T-helper 17 cell (primary cell): ENCODE results near the gene SEMA3C. TPM values are rescaled to one million over a fixed set of nuclear protein-coding genes. Genes with fewer than 3 reads are reported as not detected.

ENCODE experiments used
- ATAC-seq: fragments of 150-1000 bp; cut with Tn5 transposase; 2 replicates; pipeline ENCODE4 v1.10.0; 2021; ENCODE audit warnings: mild to moderate bottlenecking, moderate library complexity
- DNase-seq, 3 donors: peaks; one replicate each; pipeline versions ENCODE4 v3.0.0 to v3.0.0-alpha.2; 2020 to 2021
- H3K9me3 ChIP-seq: one replicate; pipeline ENCODE4 v1.7.0; 2013; ENCODE audit warnings: low read length, mild to moderate bottlenecking; ENCODE audit not compliant: control insufficient read depth, poor library complexity, severe bottlenecking
- H3K27ac Mint-ChIP-seq: one replicate; pipeline ENCODE4 v1.8.0; 2022; ENCODE audit warnings: mild to moderate bottlenecking, moderate library complexity, mixed read lengths
- H3K27me3 Mint-ChIP-seq: one replicate; pipeline ENCODE4 v1.8.0; 2022; ENCODE audit warnings: mixed read lengths
- H3K36me3 Mint-ChIP-seq: one replicate; pipeline ENCODE4 v1.8.0; 2022; ENCODE audit warnings: low read depth, mixed read lengths
- H3K4me1 Mint-ChIP-seq: one replicate; pipeline ENCODE4 v1.8.0; 2022; ENCODE audit warnings: mild to moderate bottlenecking, mixed read lengths
- H3K4me3 Mint-ChIP-seq: one replicate; pipeline ENCODE4 v1.8.0; 2022; ENCODE audit warnings: mild to moderate bottlenecking, moderate library complexity, mixed read lengths
- total RNA-seq, 4 donors: library from RNA in 2 of 4; stranded (reverse) in 2 of 4; gene quantifications; one replicate each; pipeline ENCODE4 v1.2.3 and lab custom pipeline; 2022 to 2026

The SEMA3C gene
- total RNA-seq, 2 donors from 2014 or later, result 0.26 to 0.62 TPM

DNA sequence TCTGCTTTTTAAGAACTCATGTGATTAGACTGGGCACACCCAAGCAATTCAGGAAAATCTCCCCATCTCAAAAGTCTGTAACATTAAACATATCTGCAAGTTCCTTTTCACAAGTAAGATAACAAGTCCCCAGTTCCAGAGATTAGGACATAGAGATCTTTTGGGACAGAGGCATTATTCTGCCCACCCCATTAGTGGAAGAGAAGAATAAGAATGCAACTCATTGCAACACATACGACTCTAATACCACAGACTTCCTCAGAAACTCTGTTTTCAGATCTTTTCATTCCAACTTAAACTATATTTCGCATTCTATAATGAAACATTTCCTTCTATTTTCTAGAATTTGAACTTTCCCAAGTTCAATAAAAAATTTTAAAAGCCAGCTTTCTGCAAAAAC lies 137.7 kb downstream of the SEMA3C start:
- ATAC-seq (no peak), DNase-seq (no peak)
- Mint-ChIP-seq H3K4me3 (no peak overlapping the region), H3K27me3 (no peaks in the 10 kb centered on the region), H3K27ac (no peak overlapping the region), H3K36me3 (no peaks in the 10 kb centered on the region), H3K4me1 (no peaks in the 10 kb centered on the region)
- no peaks in the 10 kb centered on the region for H3K9me3 ChIP-seq

DNA sequence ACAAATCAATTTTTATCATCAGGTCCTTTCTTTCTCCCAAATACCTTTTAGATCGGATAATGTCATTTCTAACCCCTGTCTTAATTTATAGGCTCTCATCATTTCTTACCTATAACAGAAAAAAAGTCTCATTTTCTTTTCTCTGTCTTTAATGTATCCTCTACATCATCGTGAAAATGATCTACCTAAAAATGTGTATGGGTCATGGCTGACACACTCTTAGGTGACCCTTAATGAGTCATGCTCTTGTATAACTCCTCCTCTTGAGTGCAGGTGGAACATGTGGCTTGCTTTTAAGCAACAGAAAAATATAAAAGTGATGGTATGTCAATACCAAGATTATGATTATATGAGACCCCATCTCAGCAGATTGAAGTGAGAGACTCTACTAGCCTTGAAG lies 139.4 kb downstream of the SEMA3C start:
- DNase-seq (no peak), ATAC-seq (no peak)
- no peak overlapping the region for H3K4me3 Mint-ChIP-seq
- no peaks in the 10 kb centered on the region for H3K9me3 ChIP-seq
- no peaks in the 10 kb centered on the region for H3K4me1 Mint-ChIP-seq
- no peaks in the 10 kb centered on the region for H3K36me3 Mint-ChIP-seq
- no peaks in the 10 kb centered on the region for H3K27me3 Mint-ChIP-seq
- H3K27ac Mint-ChIP-seq, result no peak overlapping the region

DNA sequence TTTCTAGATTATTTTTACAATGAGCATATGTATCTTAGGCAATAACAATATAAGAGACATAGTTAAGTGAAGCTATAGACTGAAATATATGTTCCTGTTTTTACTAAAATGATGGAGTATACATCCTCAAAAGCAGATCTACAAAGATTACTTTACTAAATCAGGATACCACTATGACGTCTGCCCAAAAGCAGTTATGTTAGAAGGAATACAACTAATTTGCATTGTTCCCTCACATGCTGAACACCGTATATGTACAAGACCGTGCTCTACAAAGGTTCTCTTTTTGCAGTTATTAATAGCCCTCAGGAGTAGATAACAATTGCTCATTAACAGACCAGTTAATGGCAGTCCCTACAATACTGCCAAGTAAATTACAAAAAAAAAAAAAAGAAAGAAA lies 143.0 kb downstream of the SEMA3C start:
- H3K27me3 Mint-ChIP-seq, result no peaks in the 10 kb centered on the region
- ATAC-seq (no peak), DNase-seq (no peak)
- no peaks in the 10 kb centered on the region for H3K4me1 Mint-ChIP-seq
- H3K36me3 Mint-ChIP-seq, result no peaks in the 10 kb centered on the region
- H3K9me3 ChIP-seq, result no peaks in the 10 kb centered on the region
- H3K27ac Mint-ChIP-seq, result no peak overlapping the region
- no peak overlapping the region for H3K4me3 Mint-ChIP-seq

- ATAC-seq, result no peak
- H3K27ac Mint-ChIP-seq, result no peak overlapping the region
Observed at GRCh38 chr7:80775482-80775881, 143.4 kb downstream of the SEMA3C start.

GRCh38 chr7:80774843-80775242 lies 144.0 kb downstream of the SEMA3C start:
- no peak overlapping the region for H3K4me3 Mint-ChIP-seq

More at GRCh38 chr7:80775482-80775881, 143.4 kb downstream of the SEMA3C start:
- no peak overlapping the region for H3K4me3 Mint-ChIP-seq
- H3K4me1 Mint-ChIP-seq, result no peaks in the 10 kb centered on the region
- DNase-seq, result no peak
- no peaks in the 10 kb centered on the region for H3K36me3 Mint-ChIP-seq
- no peaks in the 10 kb centered on the region for H3K27me3 Mint-ChIP-seq
- H3K9me3 ChIP-seq, result no peaks in the 10 kb centered on the region

GRCh38 chr7:80773787-80774508 lies 144.9 kb downstream of the SEMA3C start:
- DNase-seq, result no peak
- no peaks in the 10 kb centered on the region for H3K27me3 Mint-ChIP-seq
- no peak overlapping the region for H3K27ac Mint-ChIP-seq
- H3K9me3 ChIP-seq, result no peaks in the 10 kb centered on the region
- no peak overlapping the region for H3K4me3 Mint-ChIP-seq
- ATAC-seq, result no peak
- H3K4me1 Mint-ChIP-seq, result no peaks in the 10 kb centered on the region
- no peaks in the 10 kb centered on the region for H3K36me3 Mint-ChIP-seq

More at GRCh38 chr7:80774843-80775242, 144.0 kb downstream of the SEMA3C start:
- H3K36me3 Mint-ChIP-seq, result no peaks in the 10 kb centered on the region
- no peak overlapping the region for H3K27ac Mint-ChIP-seq
- no peaks in the 10 kb centered on the region for H3K27me3 Mint-ChIP-seq
- DNase-seq (no peak), ATAC-seq (no peak)
- H3K4me1 Mint-ChIP-seq, result no peaks in the 10 kb centered on the region
- no peaks in the 10 kb centered on the region for H3K9me3 ChIP-seq

- Mint-ChIP-seq H3K27me3 (no peaks in the 10 kb centered on the region), H3K36me3 (no peaks in the 10 kb centered on the region), H3K27ac (no peak overlapping the region), H3K4me3 (no peak overlapping the region), H3K4me1 (no peaks in the 10 kb centered on the region)
- no peaks in the 10 kb centered on the region for H3K9me3 ChIP-seq
- ATAC-seq (no peak), DNase-seq (no peak)
Observed at GRCh38 chr7:80772347-80772993, 146.4 kb downstream of the SEMA3C start.

DNA sequence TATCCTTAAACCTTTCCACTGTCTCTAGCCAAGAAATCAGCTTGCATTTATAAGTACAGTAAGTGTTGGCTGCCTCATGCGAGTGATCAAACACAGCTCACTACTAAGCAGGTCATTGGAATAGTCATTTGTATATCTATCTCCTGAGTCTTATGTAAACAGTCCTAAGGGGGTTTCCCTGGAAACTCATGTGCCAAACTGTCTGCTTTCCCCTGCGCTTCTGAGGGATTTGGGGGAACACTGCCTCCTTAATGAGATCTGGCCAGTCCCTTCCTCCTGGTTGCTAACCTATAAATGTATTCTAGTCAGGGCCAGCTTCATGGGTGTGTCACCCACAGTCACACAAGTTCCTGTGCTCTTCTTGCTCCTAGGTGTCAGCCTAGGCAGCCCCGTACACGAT lies 147.3 kb downstream of the SEMA3C start:
- Mint-ChIP-seq H3K4me3 (no peak overlapping the region), H3K4me1 (no peaks in the 10 kb centered on the region), H3K27ac (no peak overlapping the region), H3K27me3 (no peaks in the 10 kb centered on the region), H3K36me3 (no peaks in the 10 kb centered on the region)
- H3K9me3 ChIP-seq, result no peaks in the 10 kb centered on the region
- no peak for DNase-seq
- no peak for ATAC-seq

GRCh38 chr7:80770675-80771081 lies 148.2 kb downstream of the SEMA3C start:
- DNase-seq (no peak), ATAC-seq (no peak)
- Mint-ChIP-seq H3K27me3 (no peaks in the 10 kb centered on the region), H3K4me1 (no peaks in the 10 kb centered on the region), H3K27ac (no peak overlapping the region), H3K36me3 (no peaks in the 10 kb centered on the region), H3K4me3 (no peak overlapping the region)
- H3K9me3 ChIP-seq, result no peaks in the 10 kb centered on the region

DNA sequence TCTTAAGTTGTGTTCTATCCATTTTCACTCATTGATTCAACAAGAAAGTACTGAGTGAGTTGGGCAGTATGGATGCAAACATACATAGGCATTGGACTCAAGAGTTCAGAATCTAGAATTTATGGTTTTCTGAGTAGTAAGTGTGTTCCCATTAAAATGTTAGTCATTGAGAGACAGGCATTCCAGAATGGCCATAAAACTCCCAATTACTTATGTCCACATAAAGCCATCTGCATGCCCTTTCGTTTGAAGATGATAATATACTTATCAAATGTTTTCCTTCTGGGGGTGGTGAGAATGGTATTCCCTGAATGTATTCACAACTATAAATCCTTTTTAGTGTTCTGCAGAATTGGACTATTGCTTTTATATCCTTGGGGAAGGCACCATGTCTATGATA lies 148.8 kb downstream of the SEMA3C start:
- no peaks in the 10 kb centered on the region for H3K4me1 Mint-ChIP-seq

DNA sequence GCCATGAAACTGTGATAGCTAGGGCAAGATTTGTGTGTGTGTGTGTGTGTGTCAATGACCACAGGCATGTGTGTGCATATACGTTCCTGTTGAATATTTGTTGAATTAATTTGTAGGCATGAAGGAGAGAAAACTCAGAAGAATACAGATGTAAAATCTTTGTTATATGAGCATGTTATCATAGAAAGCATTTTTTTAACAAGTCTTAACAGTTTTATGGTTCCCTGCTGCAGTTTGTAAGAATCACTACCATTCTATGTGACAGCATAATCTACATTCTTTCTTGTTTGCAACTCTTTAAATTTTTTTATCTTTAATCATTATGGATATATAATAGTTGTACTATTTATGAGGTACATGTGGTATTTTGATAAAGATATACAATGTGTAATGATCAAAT lies 150.1 kb downstream of the SEMA3C start:
- no peaks in the 10 kb centered on the region for H3K9me3 ChIP-seq
- ATAC-seq (no peak), DNase-seq (no peak)
- Mint-ChIP-seq H3K4me3 (no peak overlapping the region), H3K27ac (no peak overlapping the region), H3K36me3 (no peaks in the 10 kb centered on the region), H3K4me1 (no peaks in the 10 kb centered on the region), H3K27me3 (no peaks in the 10 kb centered on the region)

More for the DNA sequence above, 148.8 kb downstream of the SEMA3C start:
- no peaks in the 10 kb centered on the region for H3K9me3 ChIP-seq
- no peaks in the 10 kb centered on the region for H3K36me3 Mint-ChIP-seq
- no peak overlapping the region for H3K27ac Mint-ChIP-seq
- H3K27me3 Mint-ChIP-seq, result no peaks in the 10 kb centered on the region
- DNase-seq, result no peak
- no peak for ATAC-seq
- H3K4me3 Mint-ChIP-seq, result no peak overlapping the region

GRCh38 chr7:80767654-80768053 lies 151.2 kb downstream of the SEMA3C start:
- no peaks in the 10 kb centered on the region for H3K9me3 ChIP-seq
- Mint-ChIP-seq H3K4me3 (no peak overlapping the region), H3K27ac (no peak overlapping the region), H3K27me3 (no peaks in the 10 kb centered on the region), H3K4me1 (no peaks in the 10 kb centered on the region), H3K36me3 (no peaks in the 10 kb centered on the region)
- no peak for DNase-seq
- no peak for ATAC-seq

GRCh38 chr7:80766724-80767123 lies 152.1 kb downstream of the SEMA3C start:
- H3K27me3 Mint-ChIP-seq, result no peaks in the 10 kb centered on the region

DNA sequence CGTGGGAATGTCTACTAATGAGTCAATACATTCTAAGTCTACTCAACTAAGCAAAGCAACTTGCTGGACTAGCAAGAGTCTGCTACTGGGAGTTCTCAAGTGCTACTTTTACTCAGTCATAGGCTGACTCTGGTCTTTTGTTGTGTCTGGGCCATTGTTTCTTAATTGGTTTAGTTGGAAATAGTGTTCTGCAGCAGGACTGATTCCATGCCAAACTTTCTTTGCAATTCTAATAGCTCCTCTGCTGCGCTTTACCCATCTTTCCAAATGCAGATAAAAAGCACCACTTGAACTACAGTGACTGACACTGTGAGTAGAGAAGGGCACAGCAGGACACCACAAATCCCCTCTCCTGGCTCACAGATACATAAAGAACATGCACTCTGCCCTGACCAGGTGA lies 154.7 kb downstream of the SEMA3C start:
- no peak for ATAC-seq

More at GRCh38 chr7:80766724-80767123, 152.1 kb downstream of the SEMA3C start:
- Mint-ChIP-seq H3K27ac (no peak overlapping the region), H3K4me3 (no peak overlapping the region), H3K4me1 (no peaks in the 10 kb centered on the region), H3K36me3 (no peaks in the 10 kb centered on the region)
- DNase-seq (no peak), ATAC-seq (no peak)
- no peaks in the 10 kb centered on the region for H3K9me3 ChIP-seq

More for the DNA sequence above, 154.7 kb downstream of the SEMA3C start:
- no peak for DNase-seq
- Mint-ChIP-seq H3K4me1 (no peaks in the 10 kb centered on the region), H3K4me3 (no peak overlapping the region), H3K27ac (no peak overlapping the region), H3K36me3 (no peaks in the 10 kb centered on the region), H3K27me3 (no peaks in the 10 kb centered on the region)
- H3K9me3 ChIP-seq, result no peaks in the 10 kb centered on the region
